SK-N-MC (cell line): Measurements from ENCODE around the gene NUTM2F.
"Not testable (repeated sequence)": the region's sequence is repeated elsewhere in the genome, so short reads cannot be mapped to it uniquely, and the experiment has no call there.

Source experiments
- EZH2 ChIP-seq: fragments of 200-600 bp; sonication (generic); IDR thresholded peaks from one replicate; pipeline ENCODE4 v1.6.1; 2017; ENCODE audit warnings: antibody characterized with exemption
- FOXP2 ChIP-seq: optimal IDR thresholded peaks from 2 replicates; pipeline ENCODE3; 2011; ENCODE audit warnings: mild to moderate bottlenecking, moderate library complexity; ENCODE audit not compliant: insufficient read depth; ENCODE audit errors: extremely low read length, control extremely low read depth
- POLR2AphosphoS5 ChIP-seq: IDR thresholded peaks from 2 replicates; pipeline ENCODE4 v1.6.1; 2012; ENCODE audit warnings: mild to moderate bottlenecking, low read depth, low read length, borderline replicate concordance

GRCh38 chr9:94357158-94357557 lies 28.7 kb upstream of the NUTM2F start:
- not testable (repeated sequence) for TF ChIP-seq EZH2, POLR2AphosphoS5, FOXP2
